Smooth muscle cell (in vitro differentiated cells): Measurements from ENCODE around the gene FYN. TPM values are rescaled to one million over a fixed set of nuclear protein-coding genes. Genes with fewer than 3 reads are reported as not detected.

Experiments used
- DNase-seq: peaks from one replicate; lab custom pipeline; 2025; ENCODE audit not compliant: unreplicated experiment; lab: John Stamatoyannopoulos, UW
- H2AFZ ChIP-seq: fragments of 200-600 bp; sonication (generic); 2 replicates; pipeline ENCODE4 v1.6.0; 2016; ENCODE audit warnings: antibody characterized with exemption, low read depth, mild to moderate bottlenecking
- H3F3A ChIP-seq: fragments of 200-600 bp; sonication (generic); 2 replicates; pipeline ENCODE4 v1.6.0; 2017; ENCODE audit warnings: antibody characterized with exemption, low read depth
- H3K27ac ChIP-seq: fragments of 200-600 bp; sonication (generic); 2 replicates; pipeline ENCODE4 v1.5.1; 2016; ENCODE audit warnings: low read depth, mild to moderate bottlenecking
- H3K27me3 ChIP-seq: fragments of 200-600 bp; sonication (generic); 2 replicates; pipeline ENCODE4 v1.6.1; 2016; ENCODE audit warnings: low read depth, mild to moderate bottlenecking
- H3K36me3 ChIP-seq: fragments of 200-600 bp; sonication (generic); 2 replicates; pipeline ENCODE4 v1.5.1; 2016; ENCODE audit warnings: low read depth
- H3K4me1 ChIP-seq: fragments of 200-600 bp; sonication (generic); 2 replicates; pipeline ENCODE4 v1.5.1; 2016; ENCODE audit warnings: low read depth
- H3K4me2 ChIP-seq: fragments of 200-600 bp; sonication (generic); 2 replicates; pipeline ENCODE4 v1.6.0; 2016; ENCODE audit warnings: mild to moderate bottlenecking
- H3K4me3 ChIP-seq: fragments of 200-600 bp; sonication (generic); 2 replicates; pipeline ENCODE4 v1.5.1; 2016; ENCODE audit warnings: mild to moderate bottlenecking
- H3K79me2 ChIP-seq: fragments of 200-600 bp; sonication (generic); 2 replicates; pipeline ENCODE4 v1.6.0; 2016; ENCODE audit warnings: low read depth, mild to moderate bottlenecking
- H3K9ac ChIP-seq: fragments of 200-600 bp; sonication (generic); 2 replicates; pipeline ENCODE4 v1.6.0; 2016; ENCODE audit warnings: low read depth
- H3K9me3 ChIP-seq: fragments of 200-600 bp; sonication (generic); replicated peaks from 2 replicates; pipeline ENCODE4 v1.5.1; 2016; ENCODE audit warnings: low read depth
- H4K20me1 ChIP-seq: fragments of 200-600 bp; sonication (generic); 2 replicates; pipeline ENCODE4 v1.6.0; 2016; ENCODE audit warnings: low read depth
- WGBS: methylation state at CpG from one replicate; pipeline ENCODE4 v1.1.7; 2016; ENCODE audit warnings: low lambda C conversion rate; 5-methylcytosine and 5-hydroxymethylcytosine counted together
- polyA plus RNA-seq: library from polyadenylated mRNA; unstranded; fragments of >200 nt; fragmentation: Nextera tagmentation; extraction: Ambion mirVana; gene quantifications from 2 replicates; pipeline ENCODE4 v1.2.1, GENCODE V29; 2016
- total RNA-seq: library from RNA; depleted of rRNA; stranded (reverse); fragments of >200 nt; gene quantifications from 2 replicates; pipeline ENCODE4 v1.2.3, GENCODE V29; 2014
- TF ChIP-seq, protein P1 (sequence below): fragments of 200-600 bp; sonication (generic); IDR thresholded peaks from 2 replicates; pipeline ENCODE4 v1.5.1; 2017; ENCODE audit warnings: borderline replicate concordance, mild to moderate bottlenecking, antibody characterized with exemption; ENCODE audit not compliant: insufficient read depth, poor library complexity, severe bottlenecking

FYN gene
- total and polyA plus RNA-seq, 2 experiments from 2014 or later = 110 to 138 TPM

DNA sequence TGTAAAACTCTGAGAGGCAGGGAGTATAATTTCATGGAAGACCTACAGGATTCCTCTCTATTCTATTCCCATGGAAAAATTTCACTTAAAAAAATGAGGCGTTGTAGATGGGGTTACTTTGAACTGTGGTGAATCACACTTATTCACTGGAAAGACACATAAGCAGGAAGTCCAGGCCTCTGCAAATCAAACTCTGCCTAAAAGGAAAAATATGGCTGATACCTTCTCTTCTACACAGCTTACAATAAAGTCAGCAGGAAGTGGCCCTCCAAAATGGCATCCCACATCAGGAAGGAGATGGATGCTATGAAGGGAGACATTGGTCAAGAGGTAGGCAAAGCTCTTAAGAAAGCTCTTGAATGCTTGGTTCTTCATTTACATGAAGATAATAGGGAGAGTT, 115.9 kb downstream of the FYN start:
- Histone ChIP-seq H2AFZ (no peak overlapping the region), H3F3A (peaks cover 6% of the 10 kb centered on the region), H3K36me3 (no peaks in the 10 kb centered on the region), H3K4me3 (no peak overlapping the region), H3K4me1 (peaks cover 26% of the 10 kb centered on the region), H3K27me3 (no peaks in the 10 kb centered on the region), H3K79me2 (peaks cover 50% of the 10 kb centered on the region), H3K9me3 (no peaks in the 10 kb centered on the region), H4K20me1 (peaks cover 15% of the 10 kb centered on the region), H3K4me2 (no peak overlapping the region), H3K9ac (no peak overlapping the region), H3K27ac (peak overlapping the region; percentile 26)
- TF ChIP-seq, protein P1, sequence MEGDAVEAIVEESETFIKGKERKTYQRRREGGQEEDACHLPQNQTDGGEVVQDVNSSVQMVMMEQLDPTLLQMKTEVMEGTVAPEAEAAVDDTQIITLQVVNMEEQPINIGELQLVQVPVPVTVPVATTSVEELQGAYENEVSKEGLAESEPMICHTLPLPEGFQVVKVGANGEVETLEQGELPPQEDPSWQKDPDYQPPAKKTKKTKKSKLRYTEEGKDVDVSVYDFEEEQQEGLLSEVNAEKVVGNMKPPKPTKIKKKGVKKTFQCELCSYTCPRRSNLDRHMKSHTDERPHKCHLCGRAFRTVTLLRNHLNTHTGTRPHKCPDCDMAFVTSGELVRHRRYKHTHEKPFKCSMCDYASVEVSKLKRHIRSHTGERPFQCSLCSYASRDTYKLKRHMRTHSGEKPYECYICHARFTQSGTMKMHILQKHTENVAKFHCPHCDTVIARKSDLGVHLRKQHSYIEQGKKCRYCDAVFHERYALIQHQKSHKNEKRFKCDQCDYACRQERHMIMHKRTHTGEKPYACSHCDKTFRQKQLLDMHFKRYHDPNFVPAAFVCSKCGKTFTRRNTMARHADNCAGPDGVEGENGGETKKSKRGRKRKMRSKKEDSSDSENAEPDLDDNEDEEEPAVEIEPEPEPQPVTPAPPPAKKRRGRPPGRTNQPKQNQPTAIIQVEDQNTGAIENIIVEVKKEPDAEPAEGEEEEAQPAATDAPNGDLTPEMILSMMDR = no peak
- no peak for DNase-seq
- WGBS = 36% methylated on average over 1 of the region's 1 CpG

DNA sequence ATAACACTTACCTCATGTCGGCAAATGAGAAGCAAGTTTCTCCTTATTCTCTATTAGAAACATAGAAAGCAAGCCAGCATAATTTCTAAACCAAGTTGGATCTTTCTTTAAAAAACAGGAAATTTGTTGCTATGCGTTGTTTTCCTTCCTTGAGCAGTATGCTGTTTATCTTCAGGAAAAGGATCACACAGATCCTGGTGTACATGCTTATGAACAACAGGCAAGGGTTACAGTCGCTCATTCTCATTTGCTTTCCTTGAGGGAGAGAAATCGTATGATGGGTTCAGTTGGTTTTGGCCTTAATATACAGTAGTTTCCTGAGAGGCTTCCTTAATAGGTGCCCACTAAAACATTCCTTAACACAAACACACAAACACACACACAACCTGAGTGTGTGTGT, 118.8 kb downstream of the FYN start:
- Histone ChIP-seq H3K9ac (no peak overlapping the region), H3F3A (no peaks in the 10 kb centered on the region), H2AFZ (no peak overlapping the region), H3K9me3 (no peaks in the 10 kb centered on the region), H3K4me3 (no peak overlapping the region), H3K79me2 (peaks cover 56% of the 10 kb centered on the region), H3K27me3 (no peaks in the 10 kb centered on the region), H3K27ac (no peak overlapping the region), H3K36me3 (no peaks in the 10 kb centered on the region), H3K4me2 (no peak overlapping the region), H4K20me1 (peaks cover 17% of the 10 kb centered on the region), H3K4me1 (peaks cover 10% of the 10 kb centered on the region)
- DNase-seq = no peak
- TF ChIP-seq, protein P1 = no peak
- WGBS = 91% methylated on average over 4 of the region's 4 CpGs

DNA sequence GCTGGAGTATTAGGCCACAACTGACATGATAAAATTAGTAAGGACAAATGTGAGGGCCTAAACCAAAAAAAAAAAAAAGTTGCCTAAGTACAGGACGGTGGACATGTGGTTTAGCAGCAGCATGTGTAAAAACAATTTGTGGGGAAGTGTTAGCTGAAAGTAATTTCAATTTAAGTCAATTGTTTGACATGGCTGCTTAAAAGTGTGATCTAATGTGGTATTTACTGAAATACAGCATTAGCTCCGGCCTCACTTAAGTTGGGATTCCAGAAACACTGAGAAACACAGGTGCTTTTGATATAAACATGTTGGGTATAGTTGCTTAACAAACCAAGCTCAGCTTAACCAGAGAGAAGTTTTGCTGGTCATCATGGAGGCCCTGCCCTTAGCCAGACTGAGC, 119.7 kb downstream of the FYN start:
- Histone ChIP-seq H3K4me1 (peaks cover 7% of the 10 kb centered on the region), H3K27me3 (no peaks in the 10 kb centered on the region), H4K20me1 (peaks cover 18% of the 10 kb centered on the region), H3F3A (no peaks in the 10 kb centered on the region), H3K9ac (no peak overlapping the region), H3K27ac (no peak overlapping the region), H3K9me3 (no peaks in the 10 kb centered on the region), H3K79me2 (peaks cover 49% of the 10 kb centered on the region), H2AFZ (no peak overlapping the region), H3K4me3 (no peak overlapping the region), H3K36me3 (no peaks in the 10 kb centered on the region), H3K4me2 (no peak overlapping the region)
- DNase-seq = no peak
- WGBS = 93% methylated on average over 2 of the region's 2 CpGs
- TF ChIP-seq, protein P1 = no peak

DNA sequence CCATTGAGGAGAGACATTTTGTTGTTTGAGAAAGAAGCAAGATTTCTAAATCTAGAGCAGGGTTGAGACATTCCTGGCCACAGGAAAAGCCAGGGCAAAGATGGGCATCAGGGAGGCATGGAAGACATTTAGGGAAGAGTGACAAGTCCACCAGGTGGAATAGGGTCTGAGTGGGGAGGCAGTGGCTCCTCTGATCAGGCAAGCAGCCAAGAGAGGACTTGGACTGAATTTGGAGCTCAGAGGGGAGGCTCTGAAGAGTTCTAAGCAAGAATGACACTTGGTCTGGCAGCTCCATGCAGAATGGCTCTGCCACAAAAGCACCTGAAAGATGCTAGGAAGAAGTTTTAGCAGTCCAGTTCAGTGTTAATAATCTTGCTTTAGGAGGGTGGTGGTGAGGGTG, 120.8 kb downstream of the FYN start:
- Histone ChIP-seq H3K4me2 (no peak overlapping the region), H3K27ac (no peak overlapping the region), H3K79me2 (peaks cover 49% of the 10 kb centered on the region), H3F3A (no peaks in the 10 kb centered on the region), H3K4me1 (peaks cover 7% of the 10 kb centered on the region), H4K20me1 (peaks cover 27% of the 10 kb centered on the region), H3K9me3 (no peaks in the 10 kb centered on the region), H2AFZ (no peak overlapping the region), H3K4me3 (no peak overlapping the region), H3K9ac (no peak overlapping the region), H3K36me3 (no peaks in the 10 kb centered on the region), H3K27me3 (no peaks in the 10 kb centered on the region)
- DNase-seq = no peak
- TF ChIP-seq, protein P1 = no peak
